GM21515 (cell line): Measurements from ENCODE around the gene CCR7.

Experiments
- ATAC-seq: cut with Tn5 transposase; IDR thresholded peaks from one replicate; pipeline ENCODE4 v1.9.1; 2021; ENCODE audit not compliant: unreplicated experiment

Gene CCR7

DNA sequence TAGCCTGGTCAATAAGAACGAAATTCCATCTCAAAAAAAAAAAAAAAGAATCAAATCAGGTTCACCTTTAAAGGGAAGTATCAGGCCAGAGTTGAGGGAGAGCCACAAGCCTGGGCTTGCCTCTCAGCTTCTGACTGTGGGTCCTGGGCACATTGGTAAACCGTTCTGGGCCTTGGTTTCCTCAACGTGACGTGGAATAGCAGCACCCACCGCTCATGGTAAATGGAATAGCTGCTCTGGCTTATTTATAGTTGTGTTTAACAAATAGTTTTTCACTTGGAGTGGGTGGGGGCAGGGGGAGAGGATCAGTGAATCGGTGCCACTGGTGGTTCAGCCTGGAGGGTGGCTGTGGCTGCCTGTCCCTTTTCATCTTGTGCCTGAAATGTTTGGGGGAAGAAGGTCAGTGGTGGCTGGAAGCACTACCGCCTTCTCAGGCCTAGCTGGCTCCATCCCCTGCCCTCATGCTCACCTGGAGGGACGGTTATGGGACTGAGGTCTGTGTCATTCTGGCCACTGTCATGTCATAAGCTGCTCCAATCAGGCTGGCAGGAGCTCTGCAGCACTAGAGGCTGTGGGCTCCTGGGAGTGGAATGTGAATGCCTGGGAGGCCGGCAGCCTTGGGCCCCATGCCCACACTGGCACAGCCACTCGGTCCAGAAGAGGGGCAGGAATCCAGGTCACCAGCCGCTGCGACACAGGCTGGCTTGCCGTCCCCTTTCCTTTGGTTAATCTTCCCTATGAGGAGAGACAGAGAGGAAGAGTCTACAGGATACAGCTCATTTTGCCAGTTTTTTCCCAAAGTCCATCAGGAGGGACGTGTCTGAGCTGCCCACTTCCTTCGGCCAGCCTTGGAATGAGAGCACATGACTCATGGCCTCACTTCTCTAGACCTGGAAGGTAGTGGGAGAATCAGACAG lies 27.0 kb downstream of the CCR7 start:
- ATAC-seq, result no peak

DNA sequence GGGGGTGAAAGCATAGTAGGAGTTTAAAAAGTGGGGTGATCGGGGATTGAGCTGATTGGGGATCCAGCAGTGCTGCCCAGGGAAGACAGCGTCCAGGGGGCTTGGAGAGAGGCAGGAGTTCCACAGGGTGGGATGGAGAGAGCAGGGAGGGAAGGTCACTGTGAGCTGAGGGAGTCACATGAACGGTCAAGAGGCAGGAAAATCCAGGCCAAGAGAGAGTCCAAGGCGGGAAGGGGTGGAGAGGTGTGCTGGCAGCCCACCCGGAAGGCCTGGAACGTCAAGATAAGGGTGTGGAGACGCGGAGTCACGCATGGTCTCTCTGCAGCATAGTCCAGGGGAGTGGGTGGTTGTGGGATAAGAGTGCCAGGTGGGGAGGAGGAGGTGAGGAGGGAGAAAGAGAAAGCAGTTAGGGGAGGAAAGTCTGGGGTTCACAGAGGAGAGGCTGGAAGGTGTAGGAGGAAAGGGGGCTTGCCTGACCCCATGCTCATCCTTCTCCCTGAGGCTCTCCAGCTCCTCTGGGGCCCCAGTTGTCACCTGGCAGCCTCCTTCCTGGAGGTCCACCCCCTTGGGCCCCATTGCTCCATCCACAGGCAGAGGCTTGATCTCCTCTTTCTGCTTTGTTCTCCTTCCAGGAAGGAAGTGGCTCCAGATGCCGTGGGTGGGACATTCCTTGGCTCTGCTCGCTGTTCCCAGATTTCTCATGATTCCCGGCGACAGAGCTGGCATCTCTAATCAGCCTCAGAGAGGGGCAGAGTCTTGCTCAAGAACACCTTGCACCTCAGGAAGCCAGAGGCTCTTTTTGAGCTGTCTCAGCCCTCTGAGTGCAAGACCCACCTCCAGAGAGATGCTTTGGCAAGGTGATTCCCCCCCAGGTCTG lies 28.7 kb downstream of the CCR7 start:
- no peak for ATAC-seq

DNA sequence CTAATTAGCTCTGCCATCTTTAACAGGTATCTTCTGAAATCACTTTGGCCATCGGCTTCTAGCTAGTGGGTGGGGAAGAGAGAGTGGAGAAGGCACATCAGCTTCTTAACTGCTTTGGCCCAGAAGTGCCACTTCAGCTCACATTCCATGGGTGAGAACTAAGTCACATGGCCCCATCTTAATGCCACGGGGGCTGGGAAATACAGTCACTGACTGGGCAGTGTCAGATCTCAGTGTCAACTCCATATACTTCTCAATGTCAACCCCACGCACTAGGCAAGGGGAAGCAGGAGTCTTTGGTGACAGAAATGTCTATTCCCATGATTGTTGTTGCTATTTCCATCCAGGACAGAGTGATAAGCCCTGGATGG lies 29.4 kb downstream of the CCR7 start:
- no peak for ATAC-seq

- ATAC-seq, result no peak
Measured at GRCh38 chr17:40535438-40535837, 29.8 kb downstream of the CCR7 start.

DNA sequence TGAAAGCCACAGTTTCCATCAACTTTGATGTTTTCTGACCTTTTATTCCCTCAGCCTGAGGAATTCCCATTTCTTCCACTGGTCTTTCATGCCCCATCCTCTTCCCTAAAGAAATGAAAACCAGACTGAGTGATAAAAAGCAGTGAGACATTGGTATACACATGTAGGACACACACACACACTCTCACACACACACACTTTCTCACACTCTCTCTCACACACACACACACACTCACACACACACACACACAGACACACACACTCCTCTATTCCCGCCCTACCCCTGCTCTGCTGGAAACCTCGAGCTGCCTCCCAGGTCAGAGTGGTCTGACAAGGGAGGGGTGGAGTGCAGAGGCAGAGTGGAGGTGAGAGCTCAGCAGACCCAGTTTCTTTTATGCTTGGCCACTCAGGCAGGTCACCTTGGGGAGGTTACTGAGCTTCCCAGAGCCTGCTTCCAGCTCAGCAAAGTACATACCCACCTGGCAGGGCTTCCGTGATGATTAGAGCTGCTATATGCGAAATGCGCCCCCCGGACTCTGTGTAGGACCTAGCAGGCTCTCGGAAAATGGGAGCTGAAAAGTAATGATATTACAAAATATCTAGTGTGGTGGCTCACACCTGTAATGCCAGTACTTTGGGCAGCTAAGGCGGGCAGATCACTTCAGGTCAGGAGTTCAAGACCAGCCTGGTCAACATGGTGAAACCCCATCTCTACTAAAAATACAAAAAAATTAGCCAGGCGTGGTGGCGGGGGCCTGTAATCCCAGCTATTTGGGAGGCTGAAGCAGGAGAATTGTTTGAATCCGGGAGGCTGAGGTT lies 30.7 kb downstream of the CCR7 start:
- ATAC-seq, result no peak

- ATAC-seq, result no peak
Measured at GRCh38 chr17:40533896-40534295, 31.4 kb downstream of the CCR7 start.

DNA sequence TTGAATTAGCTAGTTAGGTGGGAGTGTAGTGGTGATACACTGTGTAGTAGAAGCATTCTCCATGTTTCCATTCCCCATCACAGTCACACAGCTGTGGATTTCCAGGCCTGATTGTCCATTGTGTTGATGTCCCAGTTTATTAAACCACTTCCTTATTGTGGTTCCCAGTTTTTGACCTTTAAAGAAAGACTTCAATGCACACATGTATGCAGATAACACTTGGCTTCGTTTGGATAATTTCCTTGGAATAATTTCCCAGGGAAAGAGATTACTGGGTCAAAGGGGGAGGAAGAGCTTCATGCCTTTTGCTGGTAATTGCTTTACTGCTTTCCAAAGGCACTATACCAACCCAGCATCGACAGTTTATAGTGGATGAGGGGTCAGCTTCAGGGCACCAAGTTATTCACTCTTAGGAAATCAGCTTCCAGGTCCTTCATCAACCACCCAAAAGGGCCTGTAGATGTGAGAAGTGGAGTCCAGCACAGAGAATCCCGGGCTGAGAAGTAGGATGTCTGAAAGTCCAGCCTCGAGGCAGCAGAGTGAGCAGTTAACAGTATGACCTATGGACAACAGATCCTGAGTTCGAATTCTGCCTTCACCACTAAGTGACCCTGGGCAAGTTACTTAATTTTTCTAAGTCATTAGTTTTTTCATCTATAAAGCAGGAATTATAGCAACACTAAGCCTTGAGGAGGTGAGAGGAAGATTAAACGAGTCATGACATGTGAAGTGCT lies 32.6 kb downstream of the CCR7 start:
- ATAC-seq, result no peak

DNA sequence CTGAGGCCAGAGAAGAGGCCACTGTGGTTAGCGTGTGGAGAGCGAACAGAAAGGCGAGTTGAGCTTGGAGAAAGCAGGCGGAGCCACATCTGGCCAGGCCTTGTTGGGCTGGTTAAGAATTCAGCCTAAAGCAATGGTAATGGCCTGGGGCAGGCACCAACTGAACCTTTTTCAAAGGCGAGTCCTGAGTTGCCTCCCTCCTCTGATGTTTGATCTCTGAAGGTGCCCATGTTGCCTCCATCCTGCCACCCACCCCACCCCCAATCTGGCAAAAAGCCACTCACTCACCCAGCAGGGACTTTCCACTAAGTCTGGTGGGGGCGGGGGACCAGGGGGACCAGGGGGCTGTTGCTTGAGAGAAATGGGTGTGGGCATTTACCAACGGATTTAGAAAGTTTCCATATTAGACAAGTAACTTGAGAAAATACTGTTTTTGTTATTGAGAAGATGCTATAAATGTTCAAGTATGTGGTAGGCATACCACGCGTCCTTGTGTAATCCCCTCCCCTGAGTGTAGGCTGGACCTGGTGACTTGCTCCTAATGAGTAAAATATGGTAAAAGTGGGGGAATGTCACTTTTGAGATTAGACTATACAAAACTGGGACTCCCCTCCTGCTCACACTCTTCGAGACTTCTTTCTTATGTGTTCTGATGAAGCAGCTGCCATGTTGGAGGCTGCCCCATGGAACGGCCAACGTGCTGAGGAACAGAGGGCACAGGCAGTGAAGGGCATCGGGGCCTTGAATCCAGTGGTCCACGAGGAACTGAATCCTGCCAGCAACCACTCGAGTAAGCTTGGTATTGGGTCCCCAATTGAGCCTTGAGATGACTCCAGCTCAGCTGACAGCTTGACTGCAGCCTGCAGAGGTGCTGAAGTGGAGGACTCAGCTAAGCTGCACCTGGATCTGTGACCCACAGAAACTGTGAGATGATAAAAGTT lies 34.0 kb downstream of the CCR7 start:
- ATAC-seq, result no peak

GRCh38 chr17:40530531-40530994 lies 34.7 kb downstream of the CCR7 start:
- no peak for ATAC-seq

GRCh38 chr17:40529991-40530390 lies 35.3 kb downstream of the CCR7 start:
- ATAC-seq, result no peak

GRCh38 chr17:40528692-40529417 lies 36.4 kb downstream of the CCR7 start:
- no peak for ATAC-seq

GRCh38 chr17:40526668-40527067 lies 38.6 kb downstream of the CCR7 start:
- no peak for ATAC-seq

- ATAC-seq, result no peak
Measured at GRCh38 chr17:40525294-40525693, 40.0 kb downstream of the CCR7 start.

DNA sequence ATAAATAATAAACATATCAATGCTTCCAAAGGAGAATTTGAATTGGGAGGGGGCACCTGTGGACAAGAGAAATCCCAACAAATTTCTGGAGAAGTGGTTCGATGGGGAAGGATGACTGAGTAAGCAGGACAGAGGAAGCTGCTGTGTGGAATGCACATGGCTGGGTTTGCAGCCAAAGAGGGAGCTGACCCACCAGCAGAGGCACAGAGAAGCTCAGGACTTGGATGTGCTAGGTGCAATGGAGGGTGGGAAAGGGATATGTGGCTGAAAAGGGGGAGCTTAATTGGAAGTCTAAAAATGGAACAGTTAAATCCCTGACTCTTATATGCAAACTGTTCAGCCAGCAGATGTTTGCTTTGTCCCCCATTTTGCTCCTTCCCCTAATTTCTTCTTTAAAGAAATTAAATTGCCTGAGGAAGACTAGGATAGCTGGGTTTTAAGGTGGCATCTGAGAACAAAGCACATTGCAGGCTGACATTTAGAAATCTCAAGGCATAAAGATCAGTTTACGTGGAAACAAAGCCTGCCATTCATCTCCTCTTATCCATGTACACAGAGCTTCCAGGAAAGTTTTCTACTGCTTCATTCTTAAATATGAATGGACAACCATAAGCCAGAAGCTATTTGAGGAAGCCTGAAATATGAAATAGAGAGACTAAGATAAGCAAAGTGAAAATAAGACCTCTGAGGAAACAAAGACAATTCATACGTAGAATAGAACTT lies 40.9 kb downstream of the CCR7 start:
- ATAC-seq, result no peak

DNA sequence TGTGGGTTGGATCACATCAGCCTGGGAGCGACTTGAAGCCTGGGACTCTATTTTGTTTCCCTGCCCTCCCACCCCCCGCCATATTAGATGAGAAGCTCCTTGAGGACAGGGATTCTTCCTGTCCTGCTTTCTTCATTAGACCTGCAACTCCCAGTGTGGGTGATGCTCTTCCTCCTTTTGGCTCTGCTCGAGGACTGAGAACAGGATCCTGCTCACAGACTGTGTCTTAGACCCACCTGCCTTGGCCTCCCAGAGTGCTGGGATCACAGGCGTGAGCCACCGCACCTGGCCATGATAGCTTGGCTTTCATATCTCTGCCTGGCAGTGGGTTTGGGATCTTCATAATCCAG lies 42.3 kb downstream of the CCR7 start:
- no peak for ATAC-seq

GRCh38 chr17:40522250-40522960 lies 42.9 kb downstream of the CCR7 start:
- ATAC-seq, result no peak

DNA sequence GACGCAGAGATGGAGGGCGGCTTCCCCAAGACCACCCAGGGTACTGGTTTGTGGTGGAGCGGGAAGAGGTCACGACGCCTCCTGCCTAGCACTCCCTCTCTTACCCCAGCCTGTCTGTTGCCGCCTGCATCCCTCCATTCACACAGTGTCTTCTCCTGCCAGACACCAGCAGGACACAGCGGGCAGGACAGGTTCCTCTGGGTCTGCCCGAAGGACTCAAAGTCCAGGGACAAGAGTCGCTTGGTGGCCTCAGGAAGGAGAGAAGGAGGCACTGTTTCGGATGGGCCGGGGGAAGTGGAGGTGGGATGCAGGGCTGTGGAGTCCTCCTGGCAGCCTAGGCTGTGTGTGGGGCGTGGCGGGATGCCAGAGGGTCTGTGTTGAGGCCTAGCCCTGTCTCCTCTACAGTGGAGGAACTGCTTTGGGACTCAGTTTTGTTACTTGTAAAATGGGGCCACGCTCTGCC lies 44.2 kb downstream of the CCR7 start:
- no peak for ATAC-seq
